HCT116 (cell line): ENCODE data around the gene SERPINC1. TPM values are rescaled to one million over a fixed set of nuclear protein-coding genes. Genes with fewer than 3 reads are reported as not detected.

Experiments used
- ATAC-seq: fragments of 200-7000 bp; cut with Tn5 transposase; 2 replicates; pipeline ENCODE4 v1.9.1; 2020; ENCODE audit warnings: mild to moderate bottlenecking, moderate library complexity
- BruUV-seq: library from RNA; stranded (reverse); fragments of 400-500 nt; replicated peaks from 2 replicates; lab custom pipeline; 2021; lab: Mats Ljungman, UMichigan
- CTCF ChIA-PET: fragments of 300-600 bp; sonication (Branson Sonifier 250); formaldehyde crosslinking; loops from one replicate; lab custom pipeline; 2021; ENCODE audit warnings: antibody characterized with exemption; lab: Charles Lee
- POLR2A ChIA-PET: fragments of 300-600, 350-600 bp; sonication (Branson Sonifier 250); formaldehyde crosslinking; loops from one replicate; lab custom pipeline; 2021; ENCODE audit warnings: antibody characterized with exemption; lab: Charles Lee
- RAD21 ChIA-PET, 2 experiments: fragments of 300-600 bp; sonication (Branson Sonifier 250); formaldehyde crosslinking; loops; one replicate each; lab custom pipeline; 2023; ENCODE audit warnings: low total read pairs in 2 of 2; ENCODE audit not compliant: uncharacterized antibody in 2 of 2, unreplicated experiment in 2 of 2, low non-redundant PET in 1 of 2; lab: Charles Lee
- DNase-seq: peaks from one replicate; pipeline ENCODE4 v3.0.0-alpha.2; 2010; ENCODE audit warnings: low read depth, low spot score
- H2AFZ ChIP-seq: fragments of 200-600 bp; shearing (Covaris generic), sonication (generic); 2 replicates; pipeline ENCODE4 v1.6.1; 2017; ENCODE audit warnings: low read depth, mixed run types, mixed read lengths, antibody characterized with exemption, low read length; ENCODE audit not compliant: poor library complexity, severe bottlenecking
- H3K27ac ChIP-seq: 2 replicates; pipeline ENCODE4 v1.5.1; 2012; ENCODE audit warnings: low read depth, low read length
- H3K27me3 ChIP-seq: fragments of 200-600 bp; sonication (generic); 2 replicates; pipeline ENCODE4 v1.6.1; 2016; ENCODE audit warnings: mixed run types, low read length, mixed read lengths; ENCODE audit not compliant: insufficient read depth
- H3K36me3 ChIP-seq, 2 experiments: fragments of 200-500 bp in 1 of 2; fragments of 200-600 bp in 1 of 2; sonication (Bioruptor generic) in 1 of 2; sonication (generic) in 1 of 2; 2 replicates each; pipeline versions ENCODE4 v1.5.1 to v1.6.1; 2014 to 2016; ENCODE audit warnings: low read length in 2 of 2, inconsistent platforms in 1 of 2, mixed read lengths in 1 of 2, mixed run types in 1 of 2; ENCODE audit not compliant: insufficient read depth in 2 of 2, control insufficient read depth in 1 of 2
- H3K4me1 ChIP-seq, 2 experiments: fragments of 200-600 bp in 1 of 2; sonication (generic) in 1 of 2; 2 replicates each; pipeline versions ENCODE4 v1.5.1 to v1.6.1; 2012 to 2017; ENCODE audit warnings: low read length in 2 of 2, inconsistent platforms in 1 of 2, mild to moderate bottlenecking in 1 of 2, mixed read lengths in 1 of 2, mixed run types in 1 of 2, moderate library complexity in 1 of 2; ENCODE audit not compliant: insufficient read depth in 2 of 2, control insufficient read depth in 1 of 2
- H3K4me2 ChIP-seq: fragments of 200-600 bp; sonication (generic); 2 replicates; pipeline ENCODE4 v1.6.1; 2017; ENCODE audit warnings: mixed run types, low read length, mixed read lengths
- H3K4me3 ChIP-seq, 2 experiments: fragments of 200-600 bp in 1 of 2; sonication (generic) in 1 of 2; replicated peaks in 1 of 2; 2 replicates each; pipeline ENCODE4 v1.5.1; 2011 to 2016; ENCODE audit warnings: low read length in 2 of 2, control low read depth in 1 of 2, low read depth in 1 of 2, mild to moderate bottlenecking in 1 of 2, mixed read lengths in 1 of 2, mixed run types in 1 of 2
- H3K79me2 ChIP-seq: fragments of 200-600 bp; sonication (generic); 2 replicates; pipeline ENCODE4 v1.6.1; 2017; ENCODE audit warnings: mild to moderate bottlenecking, mixed run types, low read length, moderate library complexity, mixed read lengths; ENCODE audit not compliant: insufficient read depth
- H3K9ac ChIP-seq: fragments of 200-600 bp; sonication (generic); 2 replicates; pipeline ENCODE4 v1.6.1; 2016; ENCODE audit warnings: low read length, mixed read lengths
- H3K9me2 ChIP-seq: fragments of 200-600 bp; sonication (generic), shearing (Covaris generic); 2 replicates; pipeline ENCODE4 v1.6.1; 2017; ENCODE audit warnings: mixed run types, mild to moderate bottlenecking, moderate library complexity; ENCODE audit not compliant: insufficient read depth
- H3K9me3 ChIP-seq, 2 experiments: fragments of 200-500 bp in 1 of 2; fragments of 200-600 bp in 1 of 2; sonication (Bioruptor generic) in 1 of 2; sonication (generic) in 1 of 2; 2 replicates each; pipeline ENCODE4 v1.6.1; 2014 to 2017; ENCODE audit warnings: low read length in 2 of 2, mixed read lengths in 2 of 2, inconsistent platforms in 1 of 2, low read depth in 1 of 2, mild to moderate bottlenecking in 1 of 2, mixed run types in 1 of 2, moderate library complexity in 1 of 2; ENCODE audit not compliant: control insufficient read depth in 1 of 2, insufficient read depth in 1 of 2
- H4K20me1 ChIP-seq: fragments of 200-600 bp; sonication (generic), shearing (Covaris generic); 2 replicates; pipeline ENCODE4 v1.6.1; 2017; ENCODE audit warnings: mixed run types, mild to moderate bottlenecking, moderate library complexity; ENCODE audit not compliant: insufficient read depth
- CEBPB ChIP-seq: IDR thresholded peaks from 2 replicates; pipeline ENCODE4 v1.6.1; 2012; ENCODE audit warnings: low read depth
- CTCF ChIP-seq, 3 experiments: fragments of 200-600 bp in 1 of 3; sonication (generic) in 1 of 3; IDR thresholded peaks in 2 of 3; conservative IDR thresholded peaks in 1 of 3; 2 replicates each; pipeline ENCODE4 v1.5.1; 2012 to 2017; ENCODE audit warnings: low read depth in 2 of 3, low read length in 2 of 3, antibody characterized with exemption in 1 of 3, borderline replicate concordance in 1 of 3, control low read depth in 1 of 3, mild to moderate bottlenecking in 1 of 3, mixed read lengths in 1 of 3, mixed run types in 1 of 3, moderate library complexity in 1 of 3; ENCODE audit not compliant: insufficient read depth in 1 of 3
- EZH2 ChIP-seq: fragments of 200-600 bp; sonication (generic); IDR thresholded peaks from 2 replicates; pipeline ENCODE4 v1.6.1; 2017; ENCODE audit warnings: antibody characterized with exemption, mixed run types
- SRF ChIP-seq: IDR thresholded peaks from 2 replicates; pipeline ENCODE4 v1.6.1; 2012; ENCODE audit warnings: low read depth
- ZNF274 ChIP-seq: fragments of 200-500 bp; sonication (Bioruptor generic); IDR thresholded peaks from 2 replicates; pipeline ENCODE4 v1.6.1; 2014; ENCODE audit warnings: mild to moderate bottlenecking, low read depth, low read length, inconsistent platforms
- intact Hi-C: fragments of 100-400 bp; cut with micrococcal nuclease; formaldehyde crosslinking; loops from 2 replicates; pipeline ENCODE4 v1.10.0; 2022
- total RNA-seq: library from RNA; stranded (reverse); gene quantifications from one replicate; pipeline ENCODE4 v1.2.1, GENCODE V29; 2021; ENCODE audit not compliant: unreplicated experiment

Gene SERPINC1
- total RNA-seq, 1 experiment from 2014 or later: 0.61 TPM

GRCh38 chr1:173876732-173877131, 40.4 kb downstream of the SERPINC1 start:
- POLR2A ChIA-PET: interaction anchor here (2.4 kb wide), 1 partner anchor 9 kb away, joined by 11 read pairs; the partner anchor contains the start of genes GAS5 and ZBTB37
- no peaks in the 10 kb centered on the region for H3K4me1 ChIP-seq
- no peak overlapping the region for H3K4me2 ChIP-seq
- CTCF ChIA-PET: no interaction called here
- RAD21 ChIA-PET: no interaction called here
- TF ChIP-seq ZNF274 (no peak), EZH2 (no peak), SRF (no peak)
- BruUV-seq: no TSS peak
- H3K9ac ChIP-seq: no peak overlapping the region
- DNase-seq: no peak
- no peaks in the 10 kb centered on the region for H3K36me3 ChIP-seq
- no peaks in the 10 kb centered on the region for H4K20me1 ChIP-seq
- intact Hi-C loops: no loop called here
- no peak for ATAC-seq
- H3K9me3 ChIP-seq: no peaks in the 10 kb centered on the region
- H2AFZ ChIP-seq: no peak overlapping the region
- H3K27ac ChIP-seq: no peak overlapping the region
- H3K27me3 ChIP-seq: no peaks in the 10 kb centered on the region
- H3K4me3 ChIP-seq: no peak overlapping the region
- H3K79me2 ChIP-seq: no peaks in the 10 kb centered on the region
- H3K9me2 ChIP-seq: no peaks in the 10 kb centered on the region

- Histone ChIP-seq H3K36me3 (peaks cover 4 to 11% of the 10 kb centered on the region in 2 experiments), H3K4me3 (no peak overlapping the region), H3K79me2 (peaks cover 13% of the 10 kb centered on the region), H3K27ac (no peak overlapping the region), H3K9me2 (no peaks in the 10 kb centered on the region), H3K4me1 (peaks cover 6 to 13% of the 10 kb centered on the region in 2 experiments; a peak in 3 of 4 replicates), H3K9me3 (no peaks in the 10 kb centered on the region), H4K20me1 (0 out of 2 replicates have a peak, but pooled peaks cover 2% of the 10 kb centered on the region), H3K27me3 (no peaks in the 10 kb centered on the region), H3K4me2 (no peak overlapping the region), H3K9ac (no peak overlapping the region)
- POLR2A ChIA-PET: no interaction called here
- CTCF ChIA-PET: no interaction called here
- no TSS peak for BruUV-seq
- RAD21 ChIA-PET: no interaction called here
- no peak for ATAC-seq
- TF ChIP-seq CTCF (IDR thresholded peaks at IDR 0.05 in 2 of 3, conservative IDR thresholded peaks at IDR 0.05 in 1 of 3; ENCODE audit: borderline replicate concordance in 1 of 3, insufficient read depth in 1 of 3, low read depth in 2 of 3, low read length in 2 of 3) (no peak), CEBPB (no peak)
- TF ChIP-seq, all 23 proteins: peak for 0
- H2AFZ ChIP-seq: no peak overlapping the region
- intact Hi-C loops: no loop called here
- no peak for DNase-seq
Measured at GRCh38 chr1:173871500-173871899, 45.6 kb downstream of the SERPINC1 start.
